NCI-H1417 (cell line): ENCODE results near the gene TM9SF4.

Source experiments
- DNase-seq, 3 experiments: peaks; one replicate each; lab custom pipeline; 2025; lab: John Stamatoyannopoulos, UW

TM9SF4 gene

GRCh38 chr20:32129863-32130262 lies 20.3 kb downstream of the TM9SF4 start:
- no peak for DNase-seq

- DNase-seq = no peak
Observed at GRCh38 chr20:32130352-32130751, 20.8 kb downstream of the TM9SF4 start.

GRCh38 chr20:32130965-32131364 lies 21.5 kb downstream of the TM9SF4 start:
- no peak for DNase-seq

GRCh38 chr20:32132911-32133549 lies 23.5 kb downstream of the TM9SF4 start:
- no peak for DNase-seq

- DNase-seq = no peak
Observed at GRCh38 chr20:32134026-32134425, 24.5 kb downstream of the TM9SF4 start.

- no peak for DNase-seq
Observed at GRCh38 chr20:32135983-32136515, 26.5 kb downstream of the TM9SF4 start.

GRCh38 chr20:32138921-32139320 lies 29.4 kb downstream of the TM9SF4 start:
- DNase-seq = no peak

- DNase-seq = peak in 1 of 3 experiments; percentile 45
Observed at GRCh38 chr20:32139947-32140346, 30.4 kb downstream of the TM9SF4 start.

GRCh38 chr20:32140603-32141002 lies 31.1 kb downstream of the TM9SF4 start:
- DNase-seq = no peak

GRCh38 chr20:32141465-32141980 lies 32.0 kb downstream of the TM9SF4 start:
- no peak for DNase-seq

GRCh38 chr20:32142088-32142487 lies 32.6 kb downstream of the TM9SF4 start:
- no peak for DNase-seq

- no peak for DNase-seq
Observed at GRCh38 chr20:32142991-32143390, 33.5 kb downstream of the TM9SF4 start.

- DNase-seq = no peak
Observed at GRCh38 chr20:32144898-32145662, 35.6 kb downstream of the TM9SF4 start.

GRCh38 chr20:32149566-32150170 lies 40.2 kb downstream of the TM9SF4 start:
- no peak for DNase-seq

- no peak for DNase-seq
Observed at GRCh38 chr20:32150291-32150848, 40.9 kb downstream of the TM9SF4 start.

- DNase-seq = no peak
Observed at GRCh38 chr20:32152421-32153155, 43.1 kb downstream of the TM9SF4 start.

- DNase-seq = no peak
Observed at GRCh38 chr20:32153156-32153665, 43.7 kb downstream of the TM9SF4 start.

- no peak for DNase-seq
Observed at GRCh38 chr20:32153771-32154170, 44.3 kb downstream of the TM9SF4 start.

- DNase-seq = peak in 2 of 3 experiments; percentile 30 to 66
Observed at GRCh38 chr20:32155017-32155981, 45.8 kb downstream of the TM9SF4 start.

GRCh38 chr20:32157611-32158010 lies 48.1 kb downstream of the TM9SF4 start:
- DNase-seq = no peak
